HG03175 (cell line): ENCODE results near the gene SNTG2.

ENCODE experiments used
- ATAC-seq: cut with Tn5 transposase; IDR thresholded peaks from one replicate; pipeline ENCODE4 v1.9.1; 2021; ENCODE audit warnings: mild to moderate bottlenecking, moderate library complexity; ENCODE audit not compliant: unreplicated experiment

SNTG2 gene

DNA sequence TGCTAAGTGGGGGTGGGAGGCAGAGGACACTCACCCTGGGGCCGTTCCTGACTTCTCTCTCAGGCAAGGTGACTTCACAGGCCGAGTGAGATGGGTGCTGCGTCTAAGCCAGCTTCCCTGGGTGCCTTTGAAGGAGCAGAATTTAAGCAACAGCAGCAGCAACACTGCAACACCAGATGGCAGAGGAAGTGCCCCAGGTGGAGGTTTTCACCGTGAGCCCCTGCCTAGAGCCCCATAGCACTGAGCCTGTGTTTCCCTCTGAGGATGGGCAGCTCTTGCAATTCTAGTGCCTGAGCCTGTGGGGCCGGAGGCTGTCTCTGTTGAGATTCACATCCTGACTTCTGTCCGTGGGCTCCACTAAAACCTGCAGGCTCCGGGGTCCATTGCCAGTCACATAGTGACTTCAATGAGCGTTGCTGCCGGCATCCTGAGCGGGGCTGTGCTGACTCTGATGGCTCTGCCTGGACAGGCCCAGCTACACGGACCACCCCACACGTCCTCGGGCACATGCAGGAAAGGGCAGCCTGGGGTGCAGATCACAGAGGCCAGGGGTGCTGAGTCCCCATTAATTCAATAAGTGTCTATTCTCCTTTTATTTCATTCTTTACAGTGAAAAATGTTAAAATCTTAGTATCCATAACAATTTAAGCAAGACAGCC, 218.8 kb downstream of the SNTG2 start:
- ATAC-seq, result no peak

DNA sequence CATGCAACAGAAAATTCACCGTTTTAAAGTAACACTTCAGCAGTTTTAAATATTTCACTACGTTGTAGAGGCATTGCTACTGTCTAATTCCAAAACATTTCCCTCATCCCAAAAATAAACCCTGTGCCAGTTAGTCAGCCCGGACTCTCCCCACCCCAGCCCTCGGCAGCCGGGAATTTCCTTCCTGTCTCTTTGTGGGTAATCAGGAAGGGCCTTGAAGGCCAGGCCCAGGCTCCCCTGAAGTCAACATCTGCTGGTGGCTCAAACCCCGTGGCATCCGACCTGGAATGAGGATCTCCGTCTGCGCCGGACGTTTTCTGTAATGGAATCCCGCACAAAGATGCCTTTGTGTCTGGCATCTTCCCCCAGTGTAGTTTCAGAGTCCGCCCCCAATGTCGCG, 219.6 kb downstream of the SNTG2 start:
- ATAC-seq, result no peak

DNA sequence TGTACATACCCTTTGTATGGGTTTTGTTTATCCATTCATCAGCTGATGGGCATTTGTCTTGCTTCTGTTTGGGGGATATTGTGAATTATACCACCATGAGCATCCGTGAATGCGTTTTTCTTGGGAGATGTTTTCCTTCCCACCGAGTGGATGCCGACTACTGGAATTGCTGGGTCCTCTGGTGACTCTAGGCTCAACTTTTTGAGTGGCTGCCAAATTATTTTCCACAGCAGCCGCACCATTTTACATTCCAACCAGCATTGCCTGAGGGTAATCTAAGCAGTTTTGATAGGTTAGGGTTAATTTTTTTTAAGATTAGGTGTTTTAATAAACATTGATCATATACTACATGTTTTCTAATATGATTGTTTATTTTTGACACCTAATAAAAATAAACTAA, 220.1 kb downstream of the SNTG2 start:
- ATAC-seq, result no peak

DNA sequence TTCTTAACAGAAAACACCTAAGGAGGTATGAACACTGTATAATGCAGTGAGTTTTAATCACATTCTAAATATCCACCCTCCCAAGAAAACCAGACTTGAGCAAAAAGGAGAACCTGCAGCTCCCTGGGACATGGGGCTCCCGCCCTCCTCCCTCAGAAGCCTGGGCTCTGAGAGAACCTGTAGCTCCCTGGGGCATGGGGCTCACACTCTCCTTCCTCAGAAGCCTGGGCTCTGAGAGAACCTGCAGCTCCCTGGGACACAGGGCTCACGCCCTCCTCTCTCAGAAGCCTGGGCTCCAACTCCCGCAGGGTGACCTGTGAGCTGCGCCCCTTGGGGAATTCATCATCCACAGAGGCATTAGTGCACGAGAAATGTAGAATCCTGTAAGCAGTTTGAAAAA, 222.9 kb downstream of the SNTG2 start:
- ATAC-seq, result no peak

DNA sequence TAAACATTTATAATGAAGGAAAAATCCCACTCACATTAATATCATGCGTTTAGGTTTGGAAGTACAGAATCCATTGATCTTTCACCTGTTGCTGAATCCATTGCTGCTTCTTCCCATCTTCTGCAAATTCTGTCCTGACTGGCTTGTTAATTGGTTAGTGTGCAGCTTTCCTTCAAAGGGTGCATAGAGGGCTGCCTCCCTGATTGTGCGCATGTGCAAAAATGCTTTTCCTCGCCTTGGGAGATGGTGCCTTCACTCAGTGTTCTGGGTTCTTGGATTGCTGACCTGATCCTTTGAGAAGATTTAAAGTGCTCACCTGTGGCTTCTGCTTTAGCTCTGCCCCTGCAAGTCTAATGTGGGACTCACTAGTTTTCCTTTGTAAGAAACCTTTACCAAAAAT, 231.2 kb downstream of the SNTG2 start:
- no peak for ATAC-seq

DNA sequence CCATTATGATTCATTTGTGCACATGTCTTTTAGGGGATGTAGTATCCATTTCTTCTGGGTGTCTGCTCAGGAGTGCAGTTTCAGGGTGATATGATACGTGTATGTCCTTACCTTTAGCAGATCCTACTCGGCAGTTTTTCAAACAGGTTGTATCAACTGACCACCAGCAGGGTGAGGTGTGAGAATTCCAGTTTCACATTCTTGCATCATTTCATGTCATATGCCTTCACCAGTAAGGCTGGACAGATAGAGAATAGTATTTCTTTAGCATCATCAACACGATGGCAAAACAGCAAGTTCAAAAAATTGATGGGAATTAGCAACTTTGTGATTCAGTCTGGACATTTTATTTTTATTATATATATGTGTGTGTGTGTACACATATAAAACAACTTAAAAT, 232.7 kb downstream of the SNTG2 start:
- no peak for ATAC-seq

DNA sequence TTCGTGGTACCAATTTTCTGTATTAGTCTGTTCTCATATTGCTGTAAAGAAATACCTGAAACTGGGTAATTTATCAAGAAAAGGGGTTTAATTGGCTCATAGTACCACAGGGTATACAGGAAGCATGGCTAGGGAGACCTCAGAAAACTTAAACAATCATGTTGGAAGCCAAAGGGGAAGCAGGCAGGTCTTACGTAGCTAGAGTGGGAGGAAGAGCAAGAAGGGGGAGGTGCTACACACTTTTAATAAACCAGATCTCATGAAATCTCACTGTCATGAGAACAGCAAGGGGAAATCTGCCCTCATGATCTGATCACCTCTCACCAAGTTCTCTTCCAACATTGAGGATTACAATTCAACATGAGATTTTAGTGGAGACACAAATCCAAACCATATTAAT, 235.8 kb downstream of the SNTG2 start:
- no peak for ATAC-seq

DNA sequence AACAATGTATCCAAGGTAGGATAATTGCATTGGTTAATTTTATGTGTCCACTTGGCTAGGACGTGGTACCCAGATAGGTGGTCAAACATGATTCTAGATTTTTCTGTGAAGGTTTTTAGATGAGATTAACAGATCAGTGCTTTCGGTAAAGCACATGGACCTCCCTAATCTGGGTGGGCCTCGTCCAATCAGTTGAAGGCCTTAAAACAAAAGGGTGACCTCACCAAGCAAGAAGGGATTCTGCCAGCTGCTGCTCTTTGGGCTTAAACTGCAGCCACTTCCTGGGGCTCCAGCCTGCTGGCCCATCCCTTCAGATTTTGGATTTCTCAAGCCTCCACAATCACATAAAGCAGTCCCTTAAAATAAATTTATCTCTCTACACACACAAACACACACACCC, 236.5 kb downstream of the SNTG2 start:
- ATAC-seq, result no peak

DNA sequence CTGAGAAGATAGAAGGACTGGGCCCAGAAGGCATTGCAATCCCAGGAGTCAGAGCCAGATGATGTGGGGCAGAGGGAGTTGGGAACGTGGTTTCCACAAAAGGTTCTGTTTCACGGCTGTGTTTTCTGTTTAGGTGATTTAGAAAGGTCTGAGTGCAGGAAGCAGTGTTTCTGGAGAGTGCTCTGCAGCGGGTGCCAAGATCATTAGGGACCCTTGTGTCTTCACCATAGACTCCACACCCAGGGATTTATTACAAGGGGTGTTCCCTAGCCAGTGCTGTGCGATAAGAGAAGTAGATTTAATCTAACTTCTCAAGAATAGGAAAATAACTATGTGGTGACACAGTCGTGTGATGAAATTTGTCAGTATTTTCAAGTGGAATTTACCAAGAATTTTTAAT, 241.5 kb downstream of the SNTG2 start:
- no peak for ATAC-seq

DNA sequence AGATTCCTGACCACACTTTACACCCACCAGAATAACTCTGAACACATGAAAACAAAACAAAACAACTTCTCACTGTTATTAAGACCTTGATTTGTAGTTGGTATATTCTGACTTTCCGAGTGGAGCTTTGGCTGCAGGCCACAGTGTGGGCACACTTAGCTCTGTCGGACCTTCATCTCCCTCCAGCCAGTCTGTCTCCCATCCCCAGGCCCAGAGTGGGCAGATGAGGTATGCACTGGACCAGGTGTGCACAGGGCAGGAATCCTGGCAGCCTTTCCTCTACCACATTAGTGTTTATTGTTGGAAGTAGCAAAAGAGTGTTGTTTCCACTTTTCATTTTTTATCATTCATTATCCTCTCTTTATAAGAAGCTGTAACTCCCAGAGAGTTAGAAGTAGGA, 243.2 kb downstream of the SNTG2 start:
- ATAC-seq, result no peak

DNA sequence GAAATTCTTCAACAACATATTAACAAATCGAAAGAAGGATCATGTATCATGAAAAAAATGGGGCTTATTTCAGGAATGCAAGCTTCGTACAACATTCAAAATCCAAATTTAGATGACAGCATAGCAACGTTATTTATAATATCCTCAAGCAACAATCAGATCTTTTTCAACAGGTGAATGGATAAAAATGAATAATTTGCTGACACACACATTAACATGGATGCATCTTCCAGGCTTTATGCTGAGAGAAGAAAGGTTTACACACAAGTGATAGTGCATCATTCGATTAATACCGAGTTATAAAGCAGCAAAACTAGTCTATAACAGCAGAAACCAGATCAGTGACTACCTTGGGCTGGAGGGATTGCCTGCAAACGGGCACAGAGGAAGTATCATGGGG, 253.1 kb downstream of the SNTG2 start:
- ATAC-seq, result no peak

DNA sequence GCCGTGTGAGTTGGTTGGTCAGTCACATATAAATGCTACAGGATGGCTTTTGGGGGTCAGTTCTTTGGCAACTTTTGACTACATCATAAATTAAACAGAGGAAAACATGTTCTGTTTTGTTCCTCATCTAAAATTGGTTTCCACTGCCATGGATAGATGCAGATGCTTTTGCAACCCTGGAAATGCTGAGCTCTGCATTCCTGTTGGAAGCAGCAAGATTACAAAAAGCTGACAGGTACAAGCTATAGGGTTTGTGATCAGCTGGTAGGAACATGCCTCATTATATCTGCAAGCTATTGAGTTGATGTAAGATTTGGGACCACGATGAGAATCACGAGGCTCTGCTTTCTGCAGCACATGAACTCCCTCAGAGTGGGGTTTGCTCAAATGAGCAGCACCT, 255.2 kb downstream of the SNTG2 start:
- no peak for ATAC-seq

DNA sequence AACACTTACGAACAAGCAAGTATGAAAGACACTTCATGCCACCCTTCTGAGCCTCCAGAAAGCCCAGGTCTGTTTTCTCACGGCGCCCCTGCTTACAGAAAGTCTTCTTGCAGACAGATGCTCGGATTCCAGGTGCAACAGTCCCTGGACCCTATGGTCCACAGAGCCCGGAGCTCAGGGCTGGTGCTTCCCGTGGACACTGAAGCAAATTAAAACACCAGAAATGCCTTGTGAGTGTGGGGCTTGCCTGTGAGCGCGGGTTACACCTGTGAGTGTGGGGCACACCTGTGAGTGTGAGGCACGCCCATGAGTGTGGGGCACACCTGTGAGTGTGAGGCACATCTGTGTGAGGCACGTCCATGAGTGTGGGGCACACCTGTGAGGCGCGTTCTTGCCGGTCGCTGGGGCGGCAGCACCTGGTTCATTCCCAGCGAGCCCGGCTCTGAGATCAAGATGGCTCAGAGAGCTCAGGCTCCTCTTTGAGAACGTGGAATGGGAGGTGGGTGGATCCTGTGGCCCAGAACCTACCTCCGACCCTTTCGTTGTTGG, 257.4 kb downstream of the SNTG2 start:
- ATAC-seq, result no peak

DNA sequence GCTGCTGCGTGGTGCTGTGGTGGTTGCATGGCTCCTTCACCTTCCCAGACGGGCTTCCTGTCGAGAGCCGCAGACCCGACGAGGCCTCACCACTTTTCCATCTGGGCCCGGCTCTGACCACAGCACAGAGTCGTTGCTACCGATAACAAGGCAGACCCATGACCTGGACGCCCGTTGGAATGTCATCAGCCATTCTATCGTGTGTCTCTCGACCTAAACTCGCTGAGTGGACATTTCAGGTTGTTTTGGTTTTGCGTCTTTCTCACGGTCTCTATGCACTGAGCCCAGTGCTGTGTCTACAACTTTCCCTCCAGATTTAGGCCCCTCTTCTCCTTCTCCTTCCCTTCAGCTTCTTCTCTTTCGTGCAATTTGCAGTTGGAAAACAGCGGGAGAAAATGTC, 257.9 kb downstream of the SNTG2 start:
- no peak for ATAC-seq

DNA sequence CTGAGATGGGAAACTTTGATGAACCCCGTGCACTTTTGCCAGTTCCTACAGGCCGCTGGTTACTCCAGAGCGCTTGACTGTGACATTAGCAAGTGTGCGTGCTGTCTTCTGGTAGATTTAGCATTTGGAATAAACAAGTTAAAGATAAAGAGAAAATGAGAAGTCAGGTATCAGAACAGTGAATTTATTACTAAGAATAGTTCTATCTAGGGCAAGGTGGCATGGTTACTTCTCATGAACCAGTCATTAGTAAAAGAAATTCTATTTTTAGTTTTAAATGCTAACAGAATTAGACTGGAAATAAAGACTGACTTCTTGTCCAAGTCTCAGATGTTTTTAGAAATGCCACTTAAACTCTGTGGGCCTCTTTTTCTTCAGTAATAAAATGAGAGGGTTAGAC, 258.6 kb downstream of the SNTG2 start:
- no peak for ATAC-seq

DNA sequence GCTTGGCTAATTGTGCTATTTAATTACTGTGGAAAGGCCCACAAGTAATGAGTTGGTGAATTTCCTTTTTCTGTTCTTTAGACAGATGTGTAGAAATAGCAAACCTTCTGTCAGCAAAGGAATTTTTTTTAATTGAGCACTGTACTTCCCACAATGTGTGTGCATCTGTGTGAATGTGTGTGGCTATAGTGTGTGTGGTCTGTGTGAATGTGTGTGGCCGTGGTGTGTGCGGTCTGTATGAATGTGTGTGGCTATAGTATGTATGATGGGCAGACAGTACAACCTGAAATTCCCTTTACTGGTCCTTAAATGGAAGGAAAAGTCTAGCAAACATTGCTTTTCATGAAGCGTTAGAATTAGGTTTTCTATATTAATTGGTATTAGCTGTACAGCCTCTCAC, 259.1 kb downstream of the SNTG2 start:
- no peak for ATAC-seq

DNA sequence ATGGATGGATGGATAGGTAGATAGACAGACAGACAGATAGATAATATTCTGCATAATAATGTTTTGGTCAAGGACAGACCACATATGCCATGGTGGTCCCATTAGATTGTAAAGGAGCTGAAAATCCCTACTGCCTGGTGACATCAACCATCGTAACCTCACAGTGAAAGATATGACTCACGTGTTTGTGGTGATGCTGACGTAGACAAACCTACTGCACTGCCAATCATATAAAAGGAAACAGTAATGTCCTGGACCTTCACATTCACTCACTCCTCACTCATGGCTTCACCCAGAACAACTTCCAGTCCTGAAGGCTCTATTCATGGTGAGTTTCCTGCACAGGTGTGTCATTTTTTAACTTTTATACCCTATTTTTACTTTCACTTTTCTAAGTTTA, 259.7 kb downstream of the SNTG2 start:
- ATAC-seq, result no peak

DNA sequence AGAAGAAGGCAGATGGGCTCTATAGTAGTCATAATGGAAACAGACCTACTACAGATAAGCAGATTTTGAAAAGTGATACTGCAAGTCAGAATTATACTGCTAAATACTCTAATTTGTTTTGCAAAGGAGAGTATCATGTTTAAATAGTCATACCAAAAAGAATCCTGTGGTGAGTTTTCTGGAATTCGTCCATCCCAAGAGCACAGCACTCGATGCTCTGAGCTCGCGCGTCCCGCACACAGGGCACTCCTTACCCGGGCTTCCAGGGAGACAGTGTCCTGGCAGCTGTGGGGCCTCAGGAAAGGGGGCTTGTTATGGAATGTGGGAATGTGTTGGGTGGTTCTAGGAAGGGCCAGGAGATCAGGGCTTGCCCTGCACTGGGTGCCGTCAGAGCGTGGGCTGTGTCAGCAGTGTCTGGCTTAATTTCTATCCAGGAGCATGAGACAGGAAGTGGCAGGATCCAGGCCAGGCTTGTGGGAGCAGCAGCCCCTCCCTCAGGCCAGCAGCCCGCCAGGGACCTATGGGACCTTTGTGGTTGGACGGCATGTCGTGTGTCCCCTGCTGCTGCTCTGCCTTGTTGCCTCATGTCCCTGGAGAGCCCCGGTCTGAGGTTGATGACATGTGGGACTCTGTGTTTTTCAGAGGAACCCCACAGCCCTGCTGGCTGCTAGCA, 269.4 kb downstream of the SNTG2 start:
- no peak for ATAC-seq

DNA sequence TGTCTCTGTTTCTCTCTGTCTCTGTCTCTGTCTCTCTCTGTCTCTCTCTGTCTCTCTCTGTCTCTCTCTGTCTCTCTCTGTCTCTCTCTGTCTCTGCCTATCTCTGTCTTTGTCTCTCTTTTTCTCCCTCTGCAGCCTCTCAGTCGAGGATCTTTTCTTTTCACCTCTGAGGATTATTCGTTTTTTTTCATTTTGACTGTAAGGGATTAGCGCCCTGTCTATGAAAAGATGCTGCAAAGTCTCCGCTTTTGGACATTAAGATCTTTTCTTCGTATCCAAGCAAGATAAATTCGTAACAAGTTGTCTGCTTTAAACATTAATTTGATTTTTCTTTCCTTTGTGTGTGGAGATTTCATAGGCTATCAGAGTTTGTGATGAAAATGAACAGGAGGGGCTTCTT, 271.4 kb downstream of the SNTG2 start:
- no peak for ATAC-seq

DNA sequence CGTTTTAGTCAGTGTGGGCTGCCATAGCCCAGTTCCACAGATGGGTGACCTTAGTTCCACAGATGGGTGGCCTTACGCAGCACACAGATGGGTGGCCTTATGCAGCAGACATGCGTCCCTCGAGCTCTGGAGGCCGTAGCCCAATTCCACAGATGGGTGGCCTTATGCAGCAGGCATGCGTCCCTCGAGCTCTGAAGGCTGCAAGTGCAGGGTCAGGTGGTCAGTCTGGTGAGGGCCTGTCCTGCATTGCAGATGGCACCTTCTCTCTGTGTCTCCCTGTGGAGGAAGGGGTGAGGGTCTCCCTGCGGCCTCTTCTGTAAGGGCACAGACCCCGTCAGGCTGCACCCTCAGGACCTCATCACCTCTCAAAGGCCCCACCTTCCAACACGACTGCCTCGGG, 273.1 kb downstream of the SNTG2 start:
- ATAC-seq, result no peak

DNA sequence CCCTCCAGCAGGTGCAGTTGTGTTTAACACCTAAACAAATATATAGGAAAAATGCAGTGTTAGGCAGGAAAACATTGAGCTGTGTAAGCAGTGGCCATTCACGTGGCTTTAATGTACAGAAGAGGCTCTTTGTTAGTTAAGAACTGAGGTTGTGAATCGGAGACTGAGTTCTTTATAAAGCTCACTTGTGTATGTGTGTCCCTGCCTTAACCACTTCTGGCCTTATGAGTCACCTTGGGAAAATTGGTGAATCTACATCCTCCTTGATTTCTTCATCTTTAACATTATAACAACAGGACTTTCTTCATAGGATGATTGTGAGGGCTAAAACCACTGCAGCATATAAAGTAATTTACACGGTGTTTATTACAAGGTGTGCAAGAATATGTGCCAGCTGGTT, 274.3 kb downstream of the SNTG2 start:
- ATAC-seq, result no peak

DNA sequence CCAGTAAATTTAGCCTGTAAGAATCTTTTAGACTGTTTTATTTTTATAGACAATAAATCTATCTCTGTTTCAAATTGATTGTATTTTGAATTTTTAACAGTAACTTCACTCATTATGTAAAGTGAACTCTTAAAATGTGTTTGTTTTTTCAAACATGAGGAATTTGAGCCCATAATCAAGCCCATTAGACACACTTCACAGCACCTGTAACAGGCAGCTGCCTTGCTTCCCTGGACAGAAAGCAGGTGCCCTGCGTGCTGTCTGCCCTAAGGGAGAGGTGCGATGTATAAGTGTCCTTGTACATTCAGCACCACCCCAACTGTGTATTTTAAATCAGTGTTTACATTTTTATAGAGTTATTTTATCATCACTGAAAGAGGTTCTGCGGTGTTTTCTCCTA, 276.1 kb downstream of the SNTG2 start:
- no peak for ATAC-seq
